Bronchial epithelial cell (primary cell): ENCODE data around the gene AMN. TPM values are rescaled to one million over a fixed set of nuclear protein-coding genes. Genes with fewer than 3 reads are reported as not detected.

ENCODE experiments used
- DNase-seq: peaks from one replicate; pipeline ENCODE4 v3.0.0-alpha.2; 2010; ENCODE audit warnings: low read depth
- FAIRE-seq: peaks from 2 replicates; lab custom pipeline; 2011; peaks lifted over from hg19 to GRCh38; lab: Jason Lieb, UNC
- H3K27me3 ChIP-seq: 2 replicates; pipeline ENCODE4 v1.5.1; 2011; ENCODE audit warnings: low read length; ENCODE audit not compliant: control insufficient read depth, insufficient read depth
- H3K36me3 ChIP-seq: 2 replicates; pipeline ENCODE4 v1.5.1; 2011; ENCODE audit warnings: low read length; ENCODE audit not compliant: control insufficient read depth, insufficient read depth
- H3K4me3 ChIP-seq: 2 replicates; pipeline ENCODE4 v1.5.1; 2011; ENCODE audit warnings: mild to moderate bottlenecking, low read depth, low read length, control low read depth
- total RNA-seq: library from RNA; depleted of rRNA; stranded (reverse); fragments of >200 nt; gene quantifications from 2 replicates; pipeline ENCODE4 v1.2.1, GENCODE V29; 2014
- TF ChIP-seq, protein P1 (sequence below): IDR thresholded peaks from 2 replicates; pipeline ENCODE4 v1.5.1; 2011; ENCODE audit warnings: mild to moderate bottlenecking, moderate library complexity, low read length, control low read depth, inconsistent platforms; ENCODE audit not compliant: insufficient read depth, severe bottlenecking

The AMN gene
- total RNA-seq, 1 donor from 2014 or later, result 4.2 TPM

DNA sequence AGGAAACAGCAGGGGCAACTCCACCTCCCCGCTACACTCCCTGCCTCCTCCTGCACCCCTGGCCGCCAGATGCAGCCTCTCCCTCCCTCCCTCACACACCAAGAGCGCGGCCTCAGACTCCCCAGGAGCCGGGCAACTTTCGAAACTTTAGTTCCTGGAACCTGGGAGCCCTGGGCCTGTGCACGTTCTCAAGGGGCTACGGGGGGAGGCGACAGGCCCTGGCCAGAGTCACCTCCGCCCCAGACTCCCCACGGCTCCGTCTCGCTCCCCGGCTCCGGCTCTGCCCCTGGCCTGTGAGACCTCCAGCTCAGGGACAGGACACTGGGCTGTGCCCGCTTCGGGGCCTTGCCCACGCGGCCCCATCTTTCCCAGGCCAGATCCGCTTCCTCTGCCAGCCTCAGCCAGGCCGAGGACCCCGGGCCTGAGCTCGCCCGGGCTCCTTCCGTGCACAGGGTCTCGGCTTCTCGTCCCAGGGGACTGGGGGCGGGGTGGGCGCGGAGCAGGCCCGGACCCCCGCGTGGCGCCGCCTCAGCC, 5.5 kb downstream of the AMN start:
- no peak for FAIRE-seq
- Histone ChIP-seq H3K4me3 (peak overlapping the region; percentile 43), H3K27me3 (peaks cover 27% of the 10 kb centered on the region)

DNA sequence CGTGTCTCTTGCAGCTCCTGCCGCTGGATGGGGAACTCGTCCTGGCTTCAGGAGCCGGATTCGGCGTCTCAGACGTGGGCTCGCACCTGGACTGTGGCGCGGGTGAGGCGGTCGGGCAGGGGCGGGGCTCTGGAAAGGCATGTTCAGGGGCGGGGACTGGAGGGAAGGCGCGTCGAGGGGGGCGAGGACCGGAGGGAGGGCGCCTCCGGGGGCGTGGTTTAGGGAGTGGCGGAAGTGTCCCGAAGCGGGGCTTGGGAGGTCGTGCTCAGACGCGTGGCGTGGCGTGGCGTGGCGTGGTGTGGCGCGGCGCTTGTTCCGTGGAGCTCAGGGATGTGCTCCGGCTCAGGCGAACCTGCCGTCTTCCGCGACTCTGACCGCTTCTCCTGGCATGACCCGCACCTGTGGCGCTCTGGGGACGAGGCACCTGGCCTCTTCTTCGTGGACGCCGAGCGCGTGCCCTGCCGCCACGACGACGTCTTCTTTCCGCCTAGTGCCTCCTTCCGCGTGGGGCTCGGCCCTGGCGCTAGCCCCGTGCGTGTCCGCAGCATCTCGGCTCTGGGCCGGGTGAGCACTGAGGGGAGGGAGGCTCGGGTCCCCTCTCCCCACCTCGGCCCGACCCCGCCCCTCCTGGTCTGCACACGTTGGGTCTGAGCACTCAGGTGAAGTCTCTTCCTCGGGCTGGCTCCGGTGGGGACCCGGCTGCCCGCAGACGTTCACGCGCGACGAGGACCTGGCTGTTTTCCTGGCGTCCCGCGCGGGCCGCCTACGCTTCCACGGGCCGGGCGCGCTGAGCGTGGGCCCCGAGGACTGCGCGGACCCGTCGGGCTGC, 6.2 kb downstream of the AMN start:
- FAIRE-seq (no peak), DNase-seq (peak; percentile 36)
- TF ChIP-seq, protein P1, sequence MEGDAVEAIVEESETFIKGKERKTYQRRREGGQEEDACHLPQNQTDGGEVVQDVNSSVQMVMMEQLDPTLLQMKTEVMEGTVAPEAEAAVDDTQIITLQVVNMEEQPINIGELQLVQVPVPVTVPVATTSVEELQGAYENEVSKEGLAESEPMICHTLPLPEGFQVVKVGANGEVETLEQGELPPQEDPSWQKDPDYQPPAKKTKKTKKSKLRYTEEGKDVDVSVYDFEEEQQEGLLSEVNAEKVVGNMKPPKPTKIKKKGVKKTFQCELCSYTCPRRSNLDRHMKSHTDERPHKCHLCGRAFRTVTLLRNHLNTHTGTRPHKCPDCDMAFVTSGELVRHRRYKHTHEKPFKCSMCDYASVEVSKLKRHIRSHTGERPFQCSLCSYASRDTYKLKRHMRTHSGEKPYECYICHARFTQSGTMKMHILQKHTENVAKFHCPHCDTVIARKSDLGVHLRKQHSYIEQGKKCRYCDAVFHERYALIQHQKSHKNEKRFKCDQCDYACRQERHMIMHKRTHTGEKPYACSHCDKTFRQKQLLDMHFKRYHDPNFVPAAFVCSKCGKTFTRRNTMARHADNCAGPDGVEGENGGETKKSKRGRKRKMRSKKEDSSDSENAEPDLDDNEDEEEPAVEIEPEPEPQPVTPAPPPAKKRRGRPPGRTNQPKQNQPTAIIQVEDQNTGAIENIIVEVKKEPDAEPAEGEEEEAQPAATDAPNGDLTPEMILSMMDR, result no peak
- Histone ChIP-seq H3K36me3 (peaks cover 2% of the 10 kb centered on the region), H3K27me3 (peaks cover 21% of the 10 kb centered on the region), H3K4me3 (peak overlapping the region; percentile 43)

More for the DNA sequence above, 5.5 kb downstream of the AMN start:
- TF ChIP-seq, protein P1, result no peak
- peaks cover under 1% of the 10 kb centered on the region for H3K36me3 ChIP-seq
- DNase-seq, result no peak

DNA sequence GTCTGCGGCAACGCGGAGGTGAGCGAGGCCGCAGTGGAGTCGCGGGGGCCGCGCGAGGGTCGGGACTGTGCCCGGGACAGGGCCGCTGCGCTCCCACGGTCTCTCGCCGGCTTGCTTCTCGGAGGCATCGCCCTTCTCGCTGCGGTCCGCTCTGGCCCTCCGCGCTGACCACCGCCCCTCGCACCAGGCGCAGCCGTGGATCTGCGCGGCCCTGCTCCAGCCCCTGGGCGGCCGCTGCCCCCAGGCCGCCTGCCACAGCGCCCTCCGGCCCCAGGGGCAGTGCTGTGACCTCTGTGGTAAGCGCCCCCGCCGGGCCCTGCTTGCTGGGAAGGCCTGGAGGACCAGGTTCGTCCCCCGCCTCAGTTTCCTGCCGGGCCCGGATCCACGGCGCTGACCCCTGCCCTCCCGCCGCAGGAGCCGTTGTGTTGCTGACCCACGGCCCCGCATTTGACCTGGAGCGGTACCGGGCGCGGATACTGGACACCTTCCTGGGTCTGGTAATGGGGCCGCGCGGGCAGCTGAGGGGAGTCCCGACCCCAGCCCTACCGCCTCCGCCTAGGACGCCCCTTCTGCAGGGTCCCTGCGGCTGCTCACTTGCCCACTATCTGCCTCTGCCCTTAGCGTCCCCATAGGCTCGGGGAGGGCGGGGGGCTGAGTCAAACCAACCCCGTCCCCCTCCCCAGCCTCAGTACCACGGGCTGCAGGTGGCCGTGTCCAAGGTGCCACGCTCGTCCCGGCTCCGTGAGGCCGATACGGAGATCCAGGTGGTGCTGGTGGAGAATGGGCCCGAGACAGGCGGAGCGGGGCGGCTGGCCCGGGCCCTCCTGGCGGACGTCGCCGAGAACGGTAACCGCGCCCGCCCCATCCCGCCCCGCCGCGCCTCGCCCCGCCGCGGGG, 7.0 kb downstream of the AMN start:
- FAIRE-seq, result no peak
- TF ChIP-seq, protein P1, result no peak
- Histone ChIP-seq H3K4me3 (peak overlapping the region; percentile 43), H3K36me3 (peaks cover 2% of the 10 kb centered on the region), H3K27me3 (peaks cover 12% of the 10 kb centered on the region)
- no peak for DNase-seq

DNA sequence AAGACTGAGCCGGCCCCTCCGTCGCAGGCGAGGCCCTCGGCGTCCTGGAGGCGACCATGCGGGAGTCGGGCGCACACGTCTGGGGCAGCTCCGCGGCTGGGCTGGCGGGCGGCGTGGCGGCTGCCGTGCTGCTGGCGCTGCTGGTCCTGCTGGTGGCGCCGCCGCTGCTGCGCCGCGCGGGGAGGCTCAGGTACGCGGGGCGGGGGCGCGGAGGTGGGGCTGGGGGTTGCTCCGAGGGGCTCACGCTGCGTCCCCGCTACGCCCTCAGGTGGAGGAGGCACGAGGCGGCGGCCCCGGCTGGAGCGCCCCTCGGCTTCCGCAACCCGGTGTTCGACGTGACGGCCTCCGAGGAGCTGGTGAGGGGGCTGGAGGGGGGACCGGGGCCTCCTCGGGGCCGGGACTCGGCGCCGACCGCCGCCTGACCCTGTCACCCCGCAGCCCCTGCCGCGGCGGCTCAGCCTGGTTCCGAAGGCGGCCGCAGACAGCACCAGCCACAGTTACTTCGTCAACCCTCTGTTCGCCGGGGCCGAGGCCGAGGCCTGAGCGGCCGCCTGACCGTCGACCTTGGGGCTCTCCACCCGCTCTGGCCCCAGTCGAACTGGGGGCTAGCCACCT, 7.8 kb downstream of the AMN start:
- DNase-seq (no peak), FAIRE-seq (no peak)
- TF ChIP-seq, protein P1, result no peak
- peaks cover 8% of the 10 kb centered on the region for H3K27me3 ChIP-seq
- H3K4me3 ChIP-seq, result peak overlapping the region; percentile 43
- H3K36me3 ChIP-seq, result peaks cover 2% of the 10 kb centered on the region

DNA sequence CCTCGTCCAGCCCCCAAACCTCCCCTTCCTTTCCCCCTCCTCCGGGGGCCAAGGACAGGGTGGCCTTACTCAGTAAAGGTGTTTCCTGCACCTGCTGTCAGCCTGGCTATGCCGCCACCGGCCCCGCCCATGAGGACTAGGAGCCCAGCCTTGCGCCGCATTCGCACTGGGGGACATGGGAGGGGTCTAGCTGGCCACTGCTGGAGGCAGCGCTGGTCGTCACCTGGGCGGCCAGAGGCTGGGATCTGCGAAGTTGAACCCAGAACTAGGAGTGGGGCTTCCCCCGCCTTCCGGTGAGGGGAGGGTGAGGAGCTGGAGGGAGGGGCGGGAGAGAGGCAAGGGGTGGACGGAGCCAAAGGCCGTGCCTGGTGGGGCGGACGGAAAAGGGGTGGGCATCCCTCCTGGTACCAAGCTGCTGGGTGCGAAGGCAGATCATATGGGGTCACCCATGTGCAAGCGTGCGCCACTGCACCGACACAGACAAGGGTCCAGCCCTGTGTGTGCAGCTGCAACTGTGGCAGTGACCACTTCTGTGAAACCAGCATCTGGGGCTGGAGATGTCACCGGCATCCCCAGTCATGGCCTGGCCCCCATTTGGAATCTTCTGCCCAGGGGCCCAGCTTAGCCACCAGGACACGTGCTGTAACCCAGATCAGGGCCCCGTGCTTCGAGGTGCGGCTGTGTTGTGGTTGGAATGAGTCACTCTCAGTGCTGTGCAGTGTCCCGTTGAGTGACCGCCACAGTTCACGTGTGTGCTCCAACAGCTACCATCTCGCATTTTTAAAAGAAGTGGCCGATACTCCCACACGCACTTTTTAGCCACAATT, 8.5 kb downstream of the AMN start:
- no peak for FAIRE-seq
- DNase-seq, result peak; percentile 21
- H3K4me3 ChIP-seq, result no peak overlapping the region

More for the DNA sequence above, 8.5 kb downstream of the AMN start:
- Histone ChIP-seq H3K36me3 (peaks cover 2% of the 10 kb centered on the region), H3K27me3 (peaks cover 8% of the 10 kb centered on the region)
- TF ChIP-seq, protein P1, result no peak
